Measurements from ENCODE around the gene KDM2B. TPM values are rescaled to one million over a fixed set of nuclear protein-coding genes. Genes with fewer than 3 reads are reported as not detected.

The KDM2B gene
- polyA plus RNA-seq, 1 of the 3 experiments (the other 2 are of a cell fraction) = 11.5 TPM

DNA sequence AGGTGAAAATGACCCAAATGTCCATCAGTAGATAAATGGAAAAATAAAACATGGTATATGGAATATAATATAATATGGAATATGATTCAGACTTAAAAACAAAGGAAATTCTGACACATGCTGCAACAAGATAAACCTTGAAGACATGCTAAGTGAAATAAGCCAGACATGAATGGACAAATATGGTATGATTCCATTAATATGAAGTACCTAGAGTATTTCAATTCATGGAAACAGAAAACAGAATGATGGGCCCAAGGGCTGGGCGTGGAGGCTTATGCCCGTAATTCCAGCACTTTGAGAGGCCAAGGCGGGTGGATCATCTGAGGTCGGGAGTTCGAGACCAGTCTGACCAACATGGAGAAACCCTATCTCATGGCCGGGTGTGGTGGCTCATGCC, 22.8 kb upstream of the KDM2B start:
- no peak overlapping the region for H3K9ac ChIP-seq
- peaks cover 4% of the 10 kb centered on the region for H3F3A ChIP-seq (replicated peaks; ENCODE audit: insufficient read depth)
- H3K79me2 ChIP-seq (ENCODE audit: insufficient read depth) = no peaks in the 10 kb centered on the region
- H3K4me2 ChIP-seq = no peak overlapping the region
- DNase-seq = no peak
- H3K36me3 ChIP-seq (replicated peaks in 1 of 2; ENCODE audit: control insufficient read depth in 1 of 2, insufficient read depth in 2 of 2, low read length in 1 of 2) = no peaks in the 10 kb centered on the region
- H3K27ac ChIP-seq (ENCODE audit: low read depth in 2 of 2, low read length in 1 of 2) = no peak overlapping the region
- 98% methylated on average over 6 of the region's 6 CpGs for WGBS (ENCODE audit: low lambda C conversion rate)
- H3K4me3 ChIP-seq (ENCODE audit: low read depth in 2 of 2, low read length in 1 of 2) = no peak overlapping the region
- POLR2A ChIA-PET = no interaction called here
- no peaks in the 10 kb centered on the region for H3K9me2 ChIP-seq
- no peak for TF ChIP-seq SIN3A (IDR thresholded peaks at IDR 0.05; ENCODE audit: borderline replicate concordance, low read depth, low read length)
- no peak for TF ChIP-seq IRF3 (IDR thresholded peaks at IDR 0.05; ENCODE audit: low read depth, low read length)
- no peak for TF ChIP-seq FOXM1 (IDR thresholded peaks at IDR 0.05; ENCODE audit: low read depth)
- no peak for TF ChIP-seq CHD2 (IDR thresholded peaks at IDR 0.05; ENCODE audit: low read length, partially characterized antibody)
- no peak for TF ChIP-seq EP300 (IDR thresholded peaks at IDR 0.05; ENCODE audit: borderline replicate concordance in 1 of 2, low read depth in 1 of 2, low read length in 1 of 2)
- no peak for TF ChIP-seq MEF2A (IDR thresholded peaks at IDR 0.05; ENCODE audit: borderline replicate concordance, low read depth)
- TF ChIP-seq MXI1 (IDR thresholded peaks at IDR 0.05; ENCODE audit: low read depth, low read length) = no peak
- no peak for TF ChIP-seq TCF12 (IDR thresholded peaks at IDR 0.05)
- TF ChIP-seq TAF1 (IDR thresholded peaks at IDR 0.05; ENCODE audit: borderline replicate concordance, low read depth, low read length) = no peak
- TF ChIP-seq, protein P1, sequence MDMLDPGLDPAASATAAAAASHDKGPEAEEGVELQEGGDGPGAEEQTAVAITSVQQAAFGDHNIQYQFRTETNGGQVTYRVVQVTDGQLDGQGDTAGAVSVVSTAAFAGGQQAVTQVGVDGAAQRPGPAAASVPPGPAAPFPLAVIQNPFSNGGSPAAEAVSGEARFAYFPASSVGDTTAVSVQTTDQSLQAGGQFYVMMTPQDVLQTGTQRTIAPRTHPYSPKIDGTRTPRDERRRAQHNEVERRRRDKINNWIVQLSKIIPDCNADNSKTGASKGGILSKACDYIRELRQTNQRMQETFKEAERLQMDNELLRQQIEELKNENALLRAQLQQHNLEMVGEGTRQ (IDR thresholded peaks at IDR 0.05; ENCODE audit: borderline replicate concordance, low read depth, low read length) = no peak
- no peak for TF ChIP-seq NFIC (IDR thresholded peaks at IDR 0.05; ENCODE audit: borderline replicate concordance)
- no peak for TF ChIP-seq JUND (IDR thresholded peaks at IDR 0.05)
- TF ChIP-seq ZBTB33 (IDR thresholded peaks at IDR 0.05; ENCODE audit: borderline replicate concordance, low read depth) = no peak
- no peak for TF ChIP-seq YY1 (IDR thresholded peaks at IDR 0.05; ENCODE audit: low read depth)
- TF ChIP-seq RFX5 (IDR thresholded peaks at IDR 0.05; ENCODE audit: low read length) = no peak
- no peak for TF ChIP-seq GABPA (IDR thresholded peaks at IDR 0.05; ENCODE audit: low read depth)
- no peak for TF ChIP-seq RXRA (IDR thresholded peaks at IDR 0.05; ENCODE audit: borderline replicate concordance, low read depth)
- TF ChIP-seq FOSL2 (IDR thresholded peaks at IDR 0.05; ENCODE audit: borderline replicate concordance, low read depth) = no peak
- CTCF ChIA-PET = no interaction called here
- no peaks in the 10 kb centered on the region for H4K20me1 ChIP-seq (ENCODE audit: insufficient read depth)
- H3K9me3 ChIP-seq = no peaks in the 10 kb centered on the region
- H3K27me3 ChIP-seq (ENCODE audit: insufficient read depth) = no peaks in the 10 kb centered on the region
- H2AFZ ChIP-seq (ENCODE audit: low read depth) = no peak overlapping the region
- no peaks in the 10 kb centered on the region for H3K4me1 ChIP-seq (ENCODE audit: control insufficient read depth in 1 of 2, insufficient read depth in 2 of 2, low read depth in 1 of 2, low read length in 1 of 2)

All from SK-N-SH (cell line).